ENCODE measurements around the gene CDC42.

DNA sequence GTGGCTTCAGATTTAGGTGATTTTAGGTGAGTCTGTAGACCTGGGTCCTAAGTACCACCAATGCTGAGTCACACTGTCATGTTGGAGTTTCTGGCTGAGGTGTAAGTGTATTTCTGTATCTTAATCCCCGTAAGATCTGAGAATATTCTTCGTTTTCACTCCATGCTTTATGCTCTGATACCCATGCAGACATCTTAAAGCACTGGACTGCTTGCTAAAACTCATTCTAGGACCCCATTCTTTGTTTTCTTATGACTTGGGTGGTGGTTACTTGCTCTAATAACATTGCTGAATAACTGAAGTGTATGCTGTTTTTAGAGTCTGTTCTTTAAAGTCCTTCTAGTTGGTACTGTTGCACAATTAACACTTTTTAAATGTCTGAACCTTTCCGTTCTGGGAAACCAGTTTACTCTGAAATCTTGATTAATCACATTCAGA, 36.6 kb downstream of the CDC42 start:
- TF ChIP-seq POLR2AphosphoS5 (IDR thresholded peaks at IDR 0.05) (no peak), POLR2A (IDR thresholded peaks at IDR 0.05) (no peak), EP300 (IDR thresholded peaks at IDR 0.05) (no peak)
- TF ChIP-seq, protein P1, sequence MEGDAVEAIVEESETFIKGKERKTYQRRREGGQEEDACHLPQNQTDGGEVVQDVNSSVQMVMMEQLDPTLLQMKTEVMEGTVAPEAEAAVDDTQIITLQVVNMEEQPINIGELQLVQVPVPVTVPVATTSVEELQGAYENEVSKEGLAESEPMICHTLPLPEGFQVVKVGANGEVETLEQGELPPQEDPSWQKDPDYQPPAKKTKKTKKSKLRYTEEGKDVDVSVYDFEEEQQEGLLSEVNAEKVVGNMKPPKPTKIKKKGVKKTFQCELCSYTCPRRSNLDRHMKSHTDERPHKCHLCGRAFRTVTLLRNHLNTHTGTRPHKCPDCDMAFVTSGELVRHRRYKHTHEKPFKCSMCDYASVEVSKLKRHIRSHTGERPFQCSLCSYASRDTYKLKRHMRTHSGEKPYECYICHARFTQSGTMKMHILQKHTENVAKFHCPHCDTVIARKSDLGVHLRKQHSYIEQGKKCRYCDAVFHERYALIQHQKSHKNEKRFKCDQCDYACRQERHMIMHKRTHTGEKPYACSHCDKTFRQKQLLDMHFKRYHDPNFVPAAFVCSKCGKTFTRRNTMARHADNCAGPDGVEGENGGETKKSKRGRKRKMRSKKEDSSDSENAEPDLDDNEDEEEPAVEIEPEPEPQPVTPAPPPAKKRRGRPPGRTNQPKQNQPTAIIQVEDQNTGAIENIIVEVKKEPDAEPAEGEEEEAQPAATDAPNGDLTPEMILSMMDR (IDR thresholded peaks at IDR 0.05), result no peak
